LNCaP clone FGC (cell line): Measurements from ENCODE around the gene PINK1.
A peak's percentile ranks its signal among the peaks of the same experiment; 100 is the strongest.

Experiments used
- DNase-seq: peaks from one replicate; pipeline ENCODE4 v3.0.0-alpha.2; 2011; ENCODE audit warnings: low read depth
- H3K4me3 ChIP-seq: 2 replicates; pipeline ENCODE4 v1.5.1; 2011; ENCODE audit warnings: mild to moderate bottlenecking, low read depth, low read length, control low read depth
- TF ChIP-seq, protein P1 (sequence below): IDR thresholded peaks from 2 replicates; pipeline ENCODE4 v1.5.1; 2012; ENCODE audit warnings: mild to moderate bottlenecking; ENCODE audit not compliant: control insufficient read depth, insufficient read depth; ENCODE audit errors: extremely low read depth

PINK1 gene

DNA sequence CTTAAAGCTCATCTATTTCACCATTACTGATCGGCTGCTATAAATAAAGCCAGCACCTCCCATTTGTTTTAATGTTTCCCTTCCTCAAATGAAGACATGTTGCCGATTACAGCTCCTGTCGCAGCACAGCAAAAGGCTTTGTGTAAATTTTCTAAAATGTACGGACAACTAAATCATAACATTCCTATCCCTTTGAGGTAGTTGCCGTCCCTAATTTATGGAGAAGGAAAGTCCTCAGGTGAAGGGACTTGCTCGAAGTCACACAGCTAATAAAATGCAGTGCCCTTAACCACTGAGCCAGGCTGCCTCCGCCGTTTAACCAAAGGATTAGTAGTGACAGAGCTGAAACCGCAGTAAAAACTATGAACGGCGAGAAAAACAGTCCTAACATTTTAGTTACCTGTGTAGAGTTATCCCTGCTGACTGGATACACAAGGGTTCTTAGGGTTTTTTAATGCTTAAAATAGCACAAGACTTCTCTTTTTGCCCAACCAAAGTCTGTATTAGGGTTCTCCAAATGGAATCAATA, 871 bp downstream of the PINK1 start:
- H3K4me3 ChIP-seq: peak overlapping the region; percentile 54
- no peak for DNase-seq
- TF ChIP-seq, protein P1, sequence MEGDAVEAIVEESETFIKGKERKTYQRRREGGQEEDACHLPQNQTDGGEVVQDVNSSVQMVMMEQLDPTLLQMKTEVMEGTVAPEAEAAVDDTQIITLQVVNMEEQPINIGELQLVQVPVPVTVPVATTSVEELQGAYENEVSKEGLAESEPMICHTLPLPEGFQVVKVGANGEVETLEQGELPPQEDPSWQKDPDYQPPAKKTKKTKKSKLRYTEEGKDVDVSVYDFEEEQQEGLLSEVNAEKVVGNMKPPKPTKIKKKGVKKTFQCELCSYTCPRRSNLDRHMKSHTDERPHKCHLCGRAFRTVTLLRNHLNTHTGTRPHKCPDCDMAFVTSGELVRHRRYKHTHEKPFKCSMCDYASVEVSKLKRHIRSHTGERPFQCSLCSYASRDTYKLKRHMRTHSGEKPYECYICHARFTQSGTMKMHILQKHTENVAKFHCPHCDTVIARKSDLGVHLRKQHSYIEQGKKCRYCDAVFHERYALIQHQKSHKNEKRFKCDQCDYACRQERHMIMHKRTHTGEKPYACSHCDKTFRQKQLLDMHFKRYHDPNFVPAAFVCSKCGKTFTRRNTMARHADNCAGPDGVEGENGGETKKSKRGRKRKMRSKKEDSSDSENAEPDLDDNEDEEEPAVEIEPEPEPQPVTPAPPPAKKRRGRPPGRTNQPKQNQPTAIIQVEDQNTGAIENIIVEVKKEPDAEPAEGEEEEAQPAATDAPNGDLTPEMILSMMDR: no peak

DNA sequence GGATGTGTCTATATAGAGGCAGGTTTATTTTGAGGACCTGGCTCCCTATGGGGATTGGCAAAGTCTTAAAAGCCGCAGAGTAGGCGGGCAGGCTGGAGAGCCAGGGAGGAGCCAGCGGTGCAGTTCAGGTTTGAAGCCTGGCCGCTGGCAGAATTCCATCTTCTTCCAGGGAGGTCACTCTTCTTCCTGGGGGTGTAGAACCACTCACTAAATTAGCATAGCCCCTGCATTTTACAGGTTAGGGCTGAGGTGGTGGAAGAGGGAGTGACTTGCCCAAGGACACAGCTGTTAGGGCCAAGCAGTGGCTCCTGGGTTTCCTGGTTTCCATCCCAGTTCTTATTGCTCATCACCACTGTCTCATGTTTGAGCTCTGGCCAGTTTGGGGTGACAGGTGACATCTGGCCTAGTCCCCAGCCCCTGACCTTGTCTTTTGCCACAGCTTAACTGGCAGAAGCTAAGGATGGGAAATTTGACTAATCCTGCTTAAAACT, 1.4 kb downstream of the PINK1 start:
- DNase-seq: no peak
- peak overlapping the region; percentile 54 for H3K4me3 ChIP-seq
- TF ChIP-seq, protein P1: no peak

DNA sequence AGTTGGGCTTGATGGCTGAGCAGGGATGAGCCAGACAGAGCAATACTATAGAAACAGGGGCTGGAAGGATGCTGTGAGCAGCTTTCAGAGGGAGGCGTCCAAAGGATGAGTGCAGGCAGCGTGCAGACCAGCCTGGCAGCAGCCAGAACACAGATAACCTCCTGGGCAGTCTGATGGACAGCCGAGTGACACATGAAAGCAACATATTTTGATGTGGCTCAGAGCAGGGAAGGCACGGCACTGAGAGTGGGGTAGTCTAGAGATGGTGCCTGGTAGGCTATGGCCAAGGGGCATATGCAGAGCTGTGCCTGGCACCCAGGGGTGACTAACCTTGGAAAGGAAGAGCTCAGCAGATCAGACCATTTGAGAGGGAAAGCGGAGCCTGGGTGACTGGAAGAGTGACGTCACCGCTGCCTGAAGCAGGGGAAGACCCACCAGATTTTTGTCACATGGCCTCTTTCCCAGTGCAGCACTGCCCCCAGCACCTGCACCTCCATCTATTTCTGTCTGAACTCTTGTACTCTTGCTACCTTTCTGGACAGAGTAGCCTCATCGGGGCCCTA, 3.6 kb downstream of the PINK1 start:
- DNase-seq: no peak
- H3K4me3 ChIP-seq: no peak overlapping the region
- TF ChIP-seq, protein P1: no peak

DNA sequence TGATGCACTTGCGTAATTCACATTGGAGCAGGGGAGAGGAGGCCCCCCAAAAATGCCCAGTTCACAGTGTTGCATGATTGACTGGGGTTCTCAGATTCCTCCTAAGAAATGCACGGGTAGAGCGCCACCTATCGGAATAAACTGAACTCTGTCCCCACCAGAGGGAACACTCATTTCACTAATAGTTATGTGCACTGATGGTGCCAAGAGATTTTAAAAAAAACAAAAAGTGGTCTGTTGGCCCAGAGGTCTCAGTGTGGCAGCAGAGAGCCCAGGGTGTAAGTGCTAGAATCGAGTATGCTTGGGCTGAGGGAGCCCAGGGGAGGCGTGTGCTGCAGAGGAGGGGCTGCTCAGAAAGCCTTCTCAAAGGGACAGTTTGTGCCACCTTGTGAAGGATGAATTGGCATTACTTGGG, 6.9 kb downstream of the PINK1 start:
- no peak overlapping the region for H3K4me3 ChIP-seq
- no peak for DNase-seq
- TF ChIP-seq, protein P1: peak; percentile 52

DNA sequence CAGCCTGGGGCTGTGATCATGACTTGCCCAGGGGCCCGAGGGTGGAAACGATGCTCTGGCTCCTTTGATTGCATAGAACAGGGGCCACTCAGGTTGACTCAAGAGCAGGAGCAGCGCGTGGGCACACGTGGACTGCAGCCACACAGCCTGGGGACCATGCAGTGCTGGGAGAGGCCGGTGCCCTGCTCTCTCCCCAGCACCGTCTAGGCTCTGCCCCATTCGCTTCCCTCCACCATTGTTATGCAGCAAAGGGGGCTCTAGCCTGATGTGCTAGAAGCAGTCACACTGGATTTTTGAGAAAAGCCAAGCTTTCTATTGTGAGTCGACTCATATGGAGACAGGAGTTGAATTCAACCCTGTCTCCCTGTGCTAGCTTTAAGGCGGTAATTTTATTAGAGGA, 8.7 kb downstream of the PINK1 start:
- TF ChIP-seq, protein P1: no peak

DNA sequence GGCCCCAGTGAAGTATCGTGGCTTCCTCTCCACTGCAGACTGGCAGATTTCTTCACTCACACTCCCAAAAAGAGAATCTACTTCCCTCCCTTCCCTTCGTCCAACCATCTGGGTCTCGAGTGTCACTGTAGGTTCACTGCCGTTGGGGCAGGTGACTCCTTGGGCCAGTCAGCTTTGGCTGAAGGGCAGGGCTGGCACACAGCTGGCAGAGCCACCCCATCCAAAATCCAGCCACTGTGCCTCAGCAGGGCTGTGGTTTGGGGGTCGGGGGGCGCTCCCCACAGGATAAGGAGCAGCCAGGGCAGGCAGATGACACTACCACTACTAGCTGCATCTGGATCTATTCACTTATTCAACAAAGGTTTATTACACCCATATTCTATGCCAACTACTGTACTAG, 9.8 kb downstream of the PINK1 start:
- DNase-seq: no peak
- H3K4me3 ChIP-seq: no peak overlapping the region
- TF ChIP-seq, protein P1: no peak

More for the DNA sequence above, 8.7 kb downstream of the PINK1 start:
- DNase-seq: no peak
- no peak overlapping the region for H3K4me3 ChIP-seq

DNA sequence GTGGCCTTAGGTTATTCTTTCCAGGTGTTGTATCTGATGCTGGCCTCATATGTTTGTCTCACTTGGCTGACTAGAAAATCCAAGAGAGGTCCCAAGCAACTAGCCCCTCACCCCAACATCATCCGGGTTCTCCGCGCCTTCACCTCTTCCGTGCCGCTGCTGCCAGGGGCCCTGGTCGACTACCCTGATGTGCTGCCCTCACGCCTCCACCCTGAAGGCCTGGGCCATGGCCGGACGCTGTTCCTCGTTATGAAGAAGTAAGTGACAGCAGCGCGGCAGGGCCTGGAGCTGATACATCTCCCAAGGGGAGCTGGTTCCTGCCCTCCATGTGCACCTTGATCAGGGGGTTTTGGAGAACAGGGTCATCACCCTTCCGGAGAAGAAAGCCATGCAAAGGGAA, 11.2 kb downstream of the PINK1 start:
- no peak for DNase-seq
- TF ChIP-seq, protein P1: no peak
- no peak overlapping the region for H3K4me3 ChIP-seq
